SKM-1 treated with dmso at 0.1 percent for 144 hours (cell line): ENCODE data around the gene MOAP1.
A peak's percentile ranks its signal among the peaks of the same experiment; 100 is the strongest.
"Not testable (repeated sequence)": the region's sequence is repeated elsewhere in the genome, so short reads cannot be mapped to it uniquely, and the experiment has no call there.

Experiments
- DNase-seq: peaks from one replicate; lab custom pipeline; 2025; ENCODE audit not compliant: unreplicated experiment; lab: John Stamatoyannopoulos, UW

The MOAP1 gene

GRCh38 chr14:93184391-93185348 is at the start of gene MOAP1, which contains the start of gene LYSET:
Gene MOAP1, minus strand, starts transcription at chr14:93184897. Its CDS starts 655 bp downstream, at chr14:93184242.
Gene LYSET, plus strand, starts transcription at chr14:93185317. Its CDS starts 89 bp downstream, at chr14:93185406.
- peak; percentile 54 for DNase-seq

GRCh38 chr14:93233078-93233477 is 48.4 kb upstream of the MOAP1 start:
- not testable (repeated sequence) for DNase-seq

- no peak for DNase-seq
These were observed 47.5 kb upstream of the MOAP1 start for GRCh38 chr14:93232159-93232558.

- no peak for DNase-seq
These were observed 46.7 kb upstream of the MOAP1 start for GRCh38 chr14:93231129-93231979.

GRCh38 chr14:93230539-93230938 is 45.8 kb upstream of the MOAP1 start:
- no peak for DNase-seq

- DNase-seq = no peak
These were observed 43.9 kb upstream of the MOAP1 start for GRCh38 chr14:93228550-93228949.

- DNase-seq = no peak
These were observed 38.9 kb upstream of the MOAP1 start for GRCh38 chr14:93223565-93223964.

GRCh38 chr14:93220509-93220908 is 35.8 kb upstream of the MOAP1 start:
- DNase-seq = no peak

- no peak for DNase-seq
These were observed 34.5 kb upstream of the MOAP1 start for GRCh38 chr14:93219103-93219726.

- no peak for DNase-seq
These were observed 29.9 kb upstream of the MOAP1 start for GRCh38 chr14:93214598-93214997.

- DNase-seq = no peak
These were observed 27.7 kb upstream of the MOAP1 start for GRCh38 chr14:93212432-93212831.

- peak; percentile 3 for DNase-seq
These were observed 23.0 kb upstream of the MOAP1 start for GRCh38 chr14:93207468-93208308.

- peak; percentile 86 for DNase-seq
These were observed 22.2 kb upstream of the MOAP1 start, which contains the start of the genes GON7 and UBR7 for GRCh38 chr14:93206793-93207467. Gene GON7, minus strand, starts transcription at chr14:93207065. Its CDS starts 28 bp downstream, at chr14:93207037. Gene UBR7, plus strand, starts transcription at chr14:93207256. Its CDS starts 36 bp downstream, at chr14:93207292.

- no peak for DNase-seq
These were observed 16.5 kb upstream of the MOAP1 start for GRCh38 chr14:93201155-93201704.

GRCh38 chr14:93200553-93200952 is 15.9 kb upstream of the MOAP1 start:
- no peak for DNase-seq

GRCh38 chr14:93199031-93199430 is 14.3 kb upstream of the MOAP1 start:
- DNase-seq = no peak

- DNase-seq = no peak
These were observed 10.8 kb upstream of the MOAP1 start for GRCh38 chr14:93195316-93195999.

GRCh38 chr14:93186956-93187355 is 2.3 kb upstream of the MOAP1 start:
- no peak for DNase-seq

GRCh38 chr14:93186466-93186865 is 1.8 kb upstream of the MOAP1 start:
- DNase-seq = no peak
